Renal cortex interstitium (tissue), 15 donors: ENCODE data around the gene CYP4F11. TPM values are rescaled to one million over a fixed set of nuclear protein-coding genes. Genes with fewer than 3 reads are reported as not detected.
"Not testable (repeated sequence)": the region's sequence is repeated elsewhere in the genome, so short reads cannot be mapped to it uniquely, and the experiment has no call there.

Experiments used
- DNase-seq, 11 donors: peaks; one replicate each; pipeline ENCODE4 v3.0.0-alpha.2; 2013; ENCODE audit warnings: low read depth in 9 of 11, low spot score in 4 of 11; ENCODE audit errors: extremely low read depth in 1 of 11
- long read RNA-seq, 16 experiments: transcript quantifications; one replicate each; lab custom pipeline, GENCODE V29; 2026
- polyA plus RNA-seq, 3 donors: library from polyadenylated mRNA; unstranded; fragments of 120-200 nt; gene quantifications; one replicate each; pipeline ENCODE4 v1.2.1, GENCODE V29; 2013; ENCODE audit not compliant: insufficient read length in 3 of 3

CYP4F11 gene
- polyA plus RNA-seq = under 1 TPM; 0.17 to 0.86 (median 0.34) TPM
- long read RNA-seq, donor 1 = 0 reads
- long read RNA-seq, donor 2 = 0 reads
- long read RNA-seq, donor 3 = 0 reads
- long read RNA-seq, donor 4 = 0 reads
- long read RNA-seq, donor 5 = 0 reads
- long read RNA-seq, donor 6 = 0 reads
- long read RNA-seq, donor 7 = 0 reads
- long read RNA-seq, donor 8 = 0 reads
- long read RNA-seq, donor 9 = 0 reads
- long read RNA-seq, donor 10 = 0 reads
- long read RNA-seq, donor 11 = 0 reads
- long read RNA-seq, donor 12 = 0 reads
- long read RNA-seq, donor 13 = 0 reads
- long read RNA-seq, donor 14 = 0 reads
- long read RNA-seq, donor 15 = 0 reads
- long read RNA-seq, donor 16 = 0 reads

GRCh38 chr19:15934332-15935078 lies at the start of gene CYP4F11:
Gene CYP4F11, minus strand, starts transcription at chr19:15934529. Its CDS starts 121 bp downstream, at chr19:15934408.
- peak in 3 of 11 donors; percentile 4 to 14 (median 6) for DNase-seq

GRCh38 chr19:15979293-15979692 lies 45.0 kb upstream of the CYP4F11 start:
- DNase-seq = no peak

- no peak for DNase-seq
Measured at GRCh38 chr19:15977690-15978089, 43.4 kb upstream of the CYP4F11 start.

- DNase-seq = no peak
Measured at GRCh38 chr19:15976836-15977689, 42.7 kb upstream of the CYP4F11 start.

- no peak for DNase-seq
Measured at GRCh38 chr19:15974856-15975255, 40.5 kb upstream of the CYP4F11 start.

- not testable (repeated sequence) for DNase-seq
Measured at GRCh38 chr19:15972043-15972442, 37.7 kb upstream of the CYP4F11 start.

GRCh38 chr19:15971224-15971780 lies 37.0 kb upstream of the CYP4F11 start:
- no peak for DNase-seq

GRCh38 chr19:15964231-15964630 lies 29.9 kb upstream of the CYP4F11 start:
- DNase-seq = no peak

- DNase-seq = no peak
Measured at GRCh38 chr19:15962319-15962718, 28.0 kb upstream of the CYP4F11 start.

- no peak for DNase-seq
Measured at GRCh38 chr19:15954820-15955219, 20.5 kb upstream of the CYP4F11 start.

GRCh38 chr19:15948223-15949058 lies 14.1 kb upstream of the CYP4F11 start, which contains the start of gene OR10H4:
Gene OR10H4, plus strand, starts transcription at chr19:15949008. Its CDS starts 0 bp downstream, at chr19:15949008.
- no peak for DNase-seq

GRCh38 chr19:15945301-15945700 lies 11.0 kb upstream of the CYP4F11 start:
- DNase-seq = no peak

- DNase-seq = no peak
Measured at GRCh38 chr19:15944401-15944800, 10.1 kb upstream of the CYP4F11 start.

GRCh38 chr19:15937771-15938170 lies 3.4 kb upstream of the CYP4F11 start:
- DNase-seq = no peak

GRCh38 chr19:15936950-15937349 lies 2.6 kb upstream of the CYP4F11 start:
- no peak for DNase-seq

GRCh38 chr19:15936173-15936572 lies 1.8 kb upstream of the CYP4F11 start:
- no peak for DNase-seq

- no peak for DNase-seq
Measured at GRCh38 chr19:15935167-15935702, 906 bp upstream of the CYP4F11 start.

GRCh38 chr19:15933761-15934331 lies 483 bp downstream of the CYP4F11 start:
- not testable (repeated sequence) for DNase-seq
